Superior temporal gyrus (tissue), 1 donor: Measurements from ENCODE around the gene ODF4.
"Not testable (repeated sequence)": the region's sequence is repeated elsewhere in the genome, so short reads cannot be mapped to it uniquely, and the experiment has no call there.

Source experiments
- DNase-seq: peaks from one replicate; pipeline ENCODE4 v3.0.0-alpha.2; 2016; ENCODE audit errors: extremely low spot score

The ODF4 gene

GRCh38 chr17:8368193-8368592, 28.6 kb downstream of the ODF4 start:
- no peak for DNase-seq

- DNase-seq, result no peak
Measured at GRCh38 chr17:8369944-8370343, 30.3 kb downstream of the ODF4 start.

GRCh38 chr17:8371786-8372185, 32.1 kb downstream of the ODF4 start:
- no peak for DNase-seq

- DNase-seq, result no peak
Measured at GRCh38 chr17:8372422-8372821, 32.8 kb downstream of the ODF4 start.

GRCh38 chr17:8373856-8374255, 34.2 kb downstream of the ODF4 start:
- DNase-seq, result not testable (repeated sequence)

- DNase-seq, result peak; percentile 58
Measured at GRCh38 chr17:8375738-8376259, 36.2 kb downstream of the ODF4 start.

- DNase-seq, result peak; percentile 78
Measured at GRCh38 chr17:8376271-8377067, 36.8 kb downstream of the ODF4 start, which contains the start of gene KRABD2. TSS of gene KRABD2 (minus strand) at chr17:8376704.

- no peak for DNase-seq
Measured at GRCh38 chr17:8377422-8377821, 37.8 kb downstream of the ODF4 start.

- not testable (repeated sequence) for DNase-seq
Measured at GRCh38 chr17:8378117-8378516, 38.5 kb downstream of the ODF4 start.

GRCh38 chr17:8380049-8380448, 40.4 kb downstream of the ODF4 start:
- no peak for DNase-seq

- DNase-seq, result no peak
Measured at GRCh38 chr17:8382052-8382879, 42.6 kb downstream of the ODF4 start.

GRCh38 chr17:8382880-8383142, 43.2 kb downstream of the ODF4 start:
- no peak for DNase-seq

GRCh38 chr17:8383143-8383822, 43.6 kb downstream of the ODF4 start, which contains the start of gene RPL26:
TSS of gene RPL26 (minus strand) at chr17:8383193. CDS start at chr17:8382310, 883 bp downstream.
- DNase-seq, result peak; percentile 100

GRCh38 chr17:8384801-8385378, 45.2 kb downstream of the ODF4 start:
- DNase-seq, result no peak

- DNase-seq, result no peak
Measured at GRCh38 chr17:8386841-8387240, 47.2 kb downstream of the ODF4 start.

GRCh38 chr17:8387914-8388651, 48.4 kb downstream of the ODF4 start:
- no peak for DNase-seq

- no peak for DNase-seq
Measured at GRCh38 chr17:8391711-8392110, 52.1 kb downstream of the ODF4 start.

- no peak for DNase-seq
Measured at GRCh38 chr17:8392274-8392673, 52.6 kb downstream of the ODF4 start.

GRCh38 chr17:8392674-8393469, 53.2 kb downstream of the ODF4 start:
- DNase-seq, result no peak
